GM12875 (cell line): ENCODE results near the gene ASTN2.

Source experiments
- H3K4me3 ChIP-seq: one replicate; pipeline ENCODE4 v1.5.1; 2011; ENCODE audit warnings: low read depth, low read length, control low read depth
- CTCF ChIP-seq: IDR thresholded peaks from 2 replicates; pipeline ENCODE4 v1.5.1; 2011; ENCODE audit warnings: low read depth, mild to moderate bottlenecking, control low read depth, inconsistent platforms, low read length, moderate library complexity, borderline replicate concordance; ENCODE audit not compliant: insufficient read depth

The ASTN2 gene

DNA sequence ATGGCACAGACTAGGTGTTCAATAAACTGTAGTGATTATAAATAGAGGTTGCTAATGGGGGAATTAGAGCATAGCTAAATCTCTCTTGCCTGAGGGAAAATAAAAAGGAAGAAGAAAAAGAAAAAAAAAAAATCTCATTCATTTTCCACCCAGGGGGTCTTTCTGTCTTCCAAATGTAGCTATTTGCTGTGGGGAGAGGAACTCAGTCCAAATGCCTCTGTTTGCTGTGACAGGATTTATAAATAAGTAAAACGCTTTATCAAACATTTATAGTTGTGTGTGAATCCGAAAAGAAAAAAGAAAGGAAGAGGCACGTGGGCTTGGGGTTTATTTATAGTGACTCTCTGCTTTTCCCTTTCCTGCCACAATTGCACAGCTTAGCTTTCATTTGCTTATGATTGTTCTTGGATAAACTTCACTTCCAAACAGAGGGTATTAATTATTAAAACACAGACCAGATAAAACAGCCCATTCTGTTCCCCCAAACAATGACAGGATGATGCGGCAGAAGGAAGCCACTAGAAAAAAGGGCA lies 245.7 kb downstream of the ASTN2 start:
- no peak overlapping the region for H3K4me3 ChIP-seq
- TF ChIP-seq CTCF, result no peak

DNA sequence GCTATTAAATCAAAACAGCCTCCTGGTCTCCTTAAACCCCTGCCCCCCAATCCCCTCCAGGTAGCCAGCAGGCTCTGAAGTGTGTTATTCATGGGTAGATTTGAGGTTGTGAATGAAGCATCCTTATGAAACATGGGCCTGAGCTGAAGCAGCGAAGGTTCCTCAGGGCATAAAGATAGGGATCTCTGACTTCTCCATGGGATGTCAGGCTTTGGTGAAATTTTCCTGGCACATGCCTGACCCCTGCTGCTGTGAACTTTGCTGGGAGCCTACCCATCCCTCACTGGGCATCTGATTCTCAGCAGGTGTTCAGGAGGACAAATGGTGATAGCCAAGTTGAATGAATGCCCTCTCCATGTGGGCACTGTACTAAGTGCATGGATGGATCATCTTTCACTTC lies 250.3 kb downstream of the ASTN2 start:
- H3K4me3 ChIP-seq, result no peak overlapping the region
- TF ChIP-seq CTCF, result no peak

GRCh38 chr9:117160254-117160653 lies 254.6 kb downstream of the ASTN2 start:
- H3K4me3 ChIP-seq, result no peak overlapping the region
- no peak for TF ChIP-seq CTCF

GRCh38 chr9:117156771-117157535 lies 257.9 kb downstream of the ASTN2 start:
- H3K4me3 ChIP-seq, result no peak overlapping the region
- TF ChIP-seq CTCF, result no peak

GRCh38 chr9:117156144-117156688 lies 258.6 kb downstream of the ASTN2 start:
- no peak overlapping the region for H3K4me3 ChIP-seq
- TF ChIP-seq CTCF, result no peak

GRCh38 chr9:117153021-117153420 lies 261.8 kb downstream of the ASTN2 start:
- H3K4me3 ChIP-seq, result no peak overlapping the region

More at GRCh38 chr9:117153021-117153420, 261.8 kb downstream of the ASTN2 start:
- TF ChIP-seq CTCF, result no peak
